Measurements from ENCODE around the gene NPAS3.

The NPAS3 gene

DNA sequence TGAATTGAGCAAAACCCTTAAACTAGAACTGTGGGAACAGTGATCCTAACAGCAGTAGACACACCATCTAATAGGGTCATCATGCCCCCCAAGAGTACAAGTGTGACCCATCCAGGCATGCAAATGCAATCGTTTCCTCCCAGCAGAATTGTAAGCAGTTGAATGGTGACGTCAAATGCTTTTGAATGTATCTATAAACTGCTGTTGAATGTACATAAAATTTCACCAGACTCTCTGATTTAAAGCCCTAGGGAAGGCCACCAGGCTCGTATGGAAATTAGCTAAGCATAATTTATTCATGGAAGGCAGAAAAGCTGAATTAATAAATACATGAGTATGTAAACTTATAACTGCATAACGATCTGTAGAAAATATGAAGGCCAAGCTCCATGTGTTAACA lies 529.3 kb downstream of the NPAS3 start:
- no peak for DNase-seq (ENCODE audit: low spot score)

DNA sequence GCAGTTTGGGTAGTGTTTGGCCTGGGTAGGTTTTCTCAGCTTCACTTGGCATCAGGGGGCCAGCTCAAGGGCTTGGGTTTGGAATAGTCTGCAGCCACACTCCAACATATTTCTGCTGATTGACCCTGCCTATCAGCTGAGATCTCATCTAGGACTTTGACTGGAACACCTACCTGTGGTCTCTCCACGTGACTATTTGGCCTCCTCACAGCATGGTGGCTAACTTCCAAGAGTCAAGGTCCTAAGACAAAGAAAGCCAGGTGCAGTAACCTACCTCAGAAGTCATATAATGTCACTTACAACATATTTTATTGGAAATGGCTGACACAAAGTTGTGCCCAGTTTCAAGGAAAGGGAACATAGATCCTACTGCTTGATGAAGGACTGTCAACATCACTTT lies 531.2 kb downstream of the NPAS3 start:
- DNase-seq (ENCODE audit: low spot score) = no peak

DNA sequence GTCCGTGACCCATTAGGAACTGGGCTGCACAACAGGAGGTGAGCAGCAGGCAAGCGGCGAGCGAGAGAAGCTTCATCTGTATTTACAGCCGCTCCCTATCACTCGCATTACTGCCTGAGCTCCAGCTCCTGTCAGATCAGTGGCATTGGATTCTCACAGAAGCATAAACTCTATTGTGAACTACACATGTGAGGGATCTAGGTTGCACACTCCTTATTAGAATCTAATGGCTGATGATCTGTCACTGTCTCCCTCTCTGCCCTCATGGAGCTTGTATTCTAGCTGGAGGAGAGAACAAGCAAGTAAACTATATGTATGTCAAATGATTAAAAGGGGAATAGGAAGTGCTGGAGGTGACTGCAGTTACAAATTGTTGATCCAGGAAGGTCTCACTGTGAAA lies 533.1 kb downstream of the NPAS3 start:
- no peak for DNase-seq (ENCODE audit: low spot score)

DNA sequence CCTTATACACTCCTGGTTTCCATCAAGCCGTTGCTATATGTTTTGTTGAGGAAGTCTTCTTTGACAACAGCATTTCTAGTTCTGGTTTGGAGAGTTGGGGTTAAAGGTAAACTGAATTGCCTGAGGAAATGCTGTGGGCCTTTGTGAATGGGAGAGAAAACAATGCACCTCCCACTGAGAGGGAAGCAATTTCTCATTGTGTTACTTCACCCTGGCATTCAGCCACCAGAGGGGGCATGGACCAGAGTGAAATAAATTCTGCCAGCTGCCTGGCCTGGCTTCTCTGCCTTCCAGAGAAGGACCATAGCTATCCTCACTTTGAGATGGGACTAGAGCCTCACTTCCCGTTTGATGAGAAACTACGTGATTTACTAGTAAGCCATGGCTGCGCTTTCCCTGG lies 536.9 kb downstream of the NPAS3 start:
- peak; percentile 67 for DNase-seq (ENCODE audit: low spot score)

DNA sequence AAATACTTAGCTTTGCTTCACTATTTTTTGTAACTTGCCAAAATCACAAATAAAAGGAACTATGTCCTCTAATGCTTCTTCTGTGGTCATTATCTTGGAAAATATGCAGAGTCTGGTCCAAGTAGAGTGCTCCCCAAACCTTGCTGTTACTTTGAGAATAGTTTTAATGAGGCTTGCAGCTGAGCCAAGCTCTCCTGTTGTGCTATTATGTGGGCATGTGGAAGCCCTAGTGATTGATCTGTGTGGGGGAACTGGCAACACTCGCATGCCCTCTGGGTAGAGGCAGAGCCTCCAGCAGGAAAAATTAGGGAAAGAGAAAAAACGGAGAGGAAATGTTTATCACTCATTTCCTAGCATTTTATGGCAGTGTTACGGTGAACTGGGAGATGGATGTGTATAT lies 539.1 kb downstream of the NPAS3 start:
- DNase-seq (ENCODE audit: low spot score) = no peak

DNA sequence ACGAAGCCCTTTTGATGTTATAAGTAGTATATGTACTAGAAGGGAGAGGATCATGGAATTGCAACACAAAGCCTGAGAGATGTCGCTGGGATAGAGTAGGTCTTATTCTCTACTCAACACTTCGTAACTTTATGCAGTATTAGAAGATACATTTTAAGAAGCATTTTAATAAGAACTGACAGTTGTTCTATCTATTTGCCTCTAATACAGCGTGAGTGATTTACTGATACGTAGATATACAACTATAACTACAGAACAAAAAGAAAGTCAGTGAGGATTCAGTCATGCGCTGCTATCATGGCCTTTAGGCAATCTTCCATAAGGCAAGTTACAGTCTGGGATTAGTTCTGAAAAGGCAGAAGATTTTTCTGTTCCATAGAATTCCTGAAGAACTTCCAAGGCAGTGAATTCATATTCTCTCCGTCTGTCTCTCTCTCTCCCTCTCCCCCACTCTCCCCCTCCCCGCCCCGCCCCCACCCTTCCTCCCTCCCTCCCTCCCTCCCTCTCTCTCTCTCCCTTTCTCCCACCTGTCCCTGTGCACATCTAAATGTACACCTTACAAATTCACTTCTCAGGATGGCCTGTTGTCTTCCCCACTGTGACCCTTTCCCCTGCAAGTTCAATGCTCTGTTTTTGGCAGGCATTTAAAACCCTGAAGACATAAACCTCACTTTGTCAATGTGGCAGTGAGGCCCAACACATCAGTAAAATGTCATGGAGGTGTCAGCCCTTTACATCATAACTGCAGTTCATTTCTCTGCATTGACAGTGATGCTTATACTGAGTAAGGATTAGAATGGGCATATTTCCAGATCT lies 541.6 kb downstream of the NPAS3 start:
- no peak for DNase-seq (ENCODE audit: low spot score)

DNA sequence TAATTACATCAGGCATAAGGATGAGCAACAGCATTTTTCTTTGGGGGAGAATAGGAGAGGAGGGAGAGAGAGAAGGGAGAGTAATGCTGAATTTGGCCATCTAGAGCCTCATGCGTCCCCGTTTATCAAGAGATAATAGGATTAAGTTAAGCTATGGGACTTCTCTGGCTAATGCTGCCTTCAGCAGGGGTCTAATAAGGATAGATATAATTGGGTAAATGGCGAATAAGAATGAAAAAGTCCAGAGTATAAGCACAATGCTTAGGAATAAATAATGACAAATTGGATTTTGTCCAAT lies 542.2 kb downstream of the NPAS3 start:
- DNase-seq (ENCODE audit: low spot score) = no peak

DNA sequence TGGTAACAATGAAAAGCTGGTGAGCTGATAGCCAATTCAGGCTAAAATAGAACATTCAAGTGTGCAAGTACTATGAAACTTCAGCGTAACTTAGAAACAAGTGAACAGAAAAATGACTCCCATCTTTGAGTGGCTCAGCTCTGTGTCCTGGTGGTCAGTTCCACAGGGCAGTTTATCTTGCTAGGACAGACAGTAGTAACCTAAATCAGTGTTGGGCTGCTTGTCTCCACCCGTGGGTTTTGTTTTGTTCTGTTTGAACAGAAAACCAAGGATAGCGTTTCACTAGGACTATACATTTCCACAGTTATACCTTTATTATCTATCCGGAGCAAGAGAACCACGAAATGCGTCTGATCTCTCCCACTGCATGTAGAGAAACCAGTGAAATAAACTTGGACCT lies 544.4 kb downstream of the NPAS3 start:
- DNase-seq (ENCODE audit: low spot score) = no peak

DNA sequence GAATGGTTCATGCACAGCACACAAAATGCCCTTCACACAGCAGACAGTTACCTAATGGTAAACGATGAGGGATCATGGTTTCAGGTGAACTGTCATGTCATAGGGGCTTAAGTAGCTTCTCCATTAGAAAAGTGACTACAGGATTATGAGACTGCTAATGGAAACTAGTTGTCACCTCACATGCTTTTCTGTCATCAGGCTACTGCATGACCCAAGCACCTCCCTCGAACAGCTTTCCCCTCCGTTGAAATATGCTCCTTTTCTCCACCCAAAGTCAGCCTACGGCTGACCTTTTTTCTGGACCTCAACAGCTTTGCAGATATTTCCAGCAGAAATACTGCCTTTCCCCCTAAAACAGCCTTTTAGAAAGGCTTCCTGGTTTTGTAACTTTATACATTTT lies 544.9 kb downstream of the NPAS3 start:
- DNase-seq (ENCODE audit: low spot score) = no peak

DNA sequence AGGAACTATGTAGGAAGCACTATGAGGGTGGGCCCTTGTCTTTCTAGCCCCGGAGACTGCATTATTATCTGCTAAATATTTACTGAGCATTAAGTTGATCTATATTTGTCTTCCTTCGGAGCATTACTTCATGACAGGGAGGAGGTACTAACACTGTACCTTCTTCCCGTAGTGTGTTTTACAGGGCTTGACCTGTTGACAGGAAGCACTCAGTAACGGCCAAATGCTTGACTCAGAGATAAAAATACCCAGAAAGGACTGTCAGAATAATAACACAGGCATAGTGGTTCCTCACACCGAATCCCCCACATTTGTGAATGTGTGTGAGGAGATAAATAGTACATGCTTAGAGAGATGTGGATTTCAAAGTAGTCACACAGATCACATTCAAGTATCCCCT lies 545.6 kb downstream of the NPAS3 start:
- no peak for DNase-seq (ENCODE audit: low spot score)

DNA sequence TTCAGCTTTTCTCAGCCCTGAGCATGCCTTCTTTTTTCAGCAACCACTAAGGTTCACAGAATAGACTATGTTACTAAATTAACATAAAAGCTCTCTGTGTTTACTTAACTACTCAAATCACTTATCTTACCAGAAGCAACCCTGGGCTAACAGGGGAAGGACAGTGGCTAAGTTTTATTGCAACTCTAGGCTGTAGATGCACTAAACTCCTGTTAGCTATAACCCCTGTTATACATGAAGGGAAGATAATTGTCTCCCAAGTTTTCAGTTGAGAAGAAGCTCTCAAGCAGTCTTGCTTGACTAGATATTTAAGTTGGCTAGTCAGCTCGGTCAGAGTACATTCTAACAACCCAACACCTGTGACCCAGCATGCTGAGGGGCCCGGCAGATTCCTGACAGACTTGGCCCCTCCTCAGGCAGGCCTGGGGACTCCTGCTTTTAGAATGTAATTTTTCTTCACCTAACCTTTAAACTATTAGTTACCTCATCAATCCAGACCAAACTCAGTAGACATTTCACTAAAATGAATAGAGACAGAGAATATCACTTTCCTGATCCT lies 547.7 kb downstream of the NPAS3 start:
- no peak for DNase-seq (ENCODE audit: low spot score)

DNA sequence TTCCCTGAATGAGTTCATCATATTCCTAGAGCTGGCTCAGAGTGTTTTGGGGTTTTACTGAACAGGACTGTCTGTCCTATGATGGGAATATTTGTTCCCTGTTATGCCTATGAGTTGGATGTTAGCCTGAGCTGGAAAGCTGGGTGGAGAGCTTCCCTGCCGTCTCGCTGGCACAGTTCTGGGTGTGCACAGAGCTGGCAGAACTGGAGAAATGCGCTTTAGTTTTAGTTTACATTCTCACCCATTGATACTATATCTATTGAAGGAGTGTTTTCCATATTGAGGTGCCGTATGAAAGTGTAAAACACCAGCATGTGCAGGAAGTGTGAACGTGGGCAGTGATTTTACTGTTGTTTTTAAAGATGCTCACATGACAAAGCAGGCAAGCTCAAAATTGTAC lies 549.9 kb downstream of the NPAS3 start:
- no peak for DNase-seq (ENCODE audit: low spot score)

DNA sequence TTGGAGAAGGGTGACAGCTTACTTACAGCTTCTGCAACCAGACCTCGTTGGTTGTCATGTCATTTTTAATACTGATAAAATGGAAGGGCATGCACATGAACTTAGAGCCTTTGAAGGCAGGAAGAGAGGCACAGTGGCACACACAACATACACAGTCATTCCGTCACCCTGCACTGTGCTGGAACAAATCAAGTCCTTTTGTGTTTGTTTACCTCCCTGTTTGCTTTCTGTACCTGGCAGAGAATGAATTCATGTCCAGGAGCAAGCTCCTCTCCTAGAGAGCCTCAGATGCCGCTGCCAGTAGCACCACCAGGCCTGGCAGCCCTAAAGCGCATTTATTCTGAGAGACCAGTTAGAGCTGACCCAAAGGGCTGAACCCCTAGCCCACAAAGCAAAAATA lies 551.9 kb downstream of the NPAS3 start:
- DNase-seq (ENCODE audit: low spot score) = no peak

DNA sequence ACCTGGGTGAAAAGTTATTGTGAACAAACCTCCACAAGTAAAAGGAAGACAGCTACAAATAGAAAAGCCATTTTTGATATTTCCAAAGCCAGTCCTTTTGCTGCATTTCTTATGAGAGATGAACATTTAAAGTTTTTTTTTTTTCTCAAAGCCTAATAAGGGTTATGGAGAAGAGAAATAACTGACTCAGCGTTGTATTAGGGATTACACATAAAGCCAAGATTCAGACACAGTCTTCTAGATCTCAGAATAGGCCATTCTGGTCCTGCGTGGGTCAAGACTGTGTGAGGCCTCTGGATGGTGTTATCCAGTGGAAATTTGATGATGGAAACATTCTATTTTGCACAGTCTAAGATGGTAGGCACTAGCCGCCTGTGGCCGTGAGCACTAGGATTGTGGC lies 552.4 kb downstream of the NPAS3 start:
- DNase-seq (ENCODE audit: low spot score) = no peak

DNA sequence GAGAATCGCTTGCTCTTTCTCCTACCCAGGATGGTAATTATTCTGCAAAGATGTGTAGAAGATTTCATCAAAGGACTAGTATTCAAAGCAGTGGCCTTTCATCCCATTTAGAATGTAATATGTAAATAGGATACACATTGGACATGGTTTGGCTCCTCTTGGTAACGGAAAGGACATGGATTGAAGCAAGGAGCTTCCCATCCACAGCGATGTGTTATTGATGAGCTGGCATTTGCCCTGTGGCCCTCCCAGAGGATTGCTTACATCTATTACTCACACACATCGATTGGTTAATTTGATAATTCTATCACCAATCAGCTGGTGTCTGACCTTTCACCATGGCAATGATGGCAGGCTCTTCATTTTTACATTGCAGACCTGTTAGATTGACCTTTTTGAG lies 553.8 kb downstream of the NPAS3 start:
- no peak for DNase-seq (ENCODE audit: low spot score)

DNA sequence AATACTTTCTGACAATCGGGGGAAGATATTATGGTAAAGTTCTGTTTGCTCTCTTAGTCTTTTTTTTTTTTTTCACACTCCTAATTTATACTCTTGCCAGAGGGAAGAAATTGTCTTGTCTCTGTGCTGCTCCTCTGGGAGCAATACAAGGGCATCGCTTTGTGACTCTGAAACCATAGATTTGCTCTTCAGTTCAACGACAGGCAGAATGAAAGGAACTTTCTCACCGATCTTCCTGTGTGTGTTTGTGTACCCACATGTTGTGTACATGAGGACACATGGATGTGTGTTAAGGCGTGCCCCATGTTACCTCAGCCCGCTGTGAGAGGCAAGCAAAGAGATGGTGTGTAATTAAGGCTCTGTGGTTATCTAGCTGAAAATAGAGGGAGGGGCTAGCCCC lies 554.6 kb downstream of the NPAS3 start:
- no peak for DNase-seq (ENCODE audit: low spot score)

DNA sequence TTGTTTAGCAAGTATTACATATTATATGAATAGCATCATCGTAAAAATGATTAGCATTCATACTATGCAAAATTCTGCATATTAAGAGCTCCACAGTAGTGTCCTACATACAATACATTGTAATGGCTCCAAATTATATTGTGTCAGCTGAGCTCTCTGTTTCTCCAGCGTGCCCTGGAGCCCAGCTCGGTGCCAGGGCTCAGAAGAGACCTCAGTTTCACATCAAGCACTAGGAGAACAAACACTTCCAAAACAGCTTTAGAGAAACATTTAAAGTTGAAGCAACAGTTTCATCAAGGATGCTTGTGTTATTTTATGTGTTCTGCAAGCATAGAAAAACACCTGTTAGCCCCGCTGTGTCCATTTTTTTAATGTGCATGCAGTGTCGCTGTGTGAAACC lies 555.3 kb downstream of the NPAS3 start:
- DNase-seq (ENCODE audit: low spot score) = no peak

DNA sequence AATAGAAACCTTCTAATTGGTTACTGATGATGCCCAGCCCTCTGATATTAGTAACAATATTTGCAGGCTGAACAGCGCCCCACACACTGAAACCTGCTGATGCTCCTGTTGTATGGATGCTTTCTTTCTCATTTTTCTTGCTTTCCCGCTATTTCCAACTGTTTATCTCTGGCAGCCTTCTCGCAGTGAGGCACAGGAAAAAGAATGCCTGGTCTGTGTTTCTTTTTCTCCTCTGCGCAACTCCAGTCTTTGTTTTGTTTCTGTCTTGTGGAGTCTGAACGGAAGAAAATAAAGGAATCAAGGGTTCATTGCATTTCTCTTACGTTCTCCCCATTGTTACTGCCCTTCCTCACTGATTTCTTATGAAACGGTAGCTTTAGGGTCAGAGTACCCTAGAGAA lies 561.0 kb downstream of the NPAS3 start:
- no peak for DNase-seq (ENCODE audit: low spot score)

DNA sequence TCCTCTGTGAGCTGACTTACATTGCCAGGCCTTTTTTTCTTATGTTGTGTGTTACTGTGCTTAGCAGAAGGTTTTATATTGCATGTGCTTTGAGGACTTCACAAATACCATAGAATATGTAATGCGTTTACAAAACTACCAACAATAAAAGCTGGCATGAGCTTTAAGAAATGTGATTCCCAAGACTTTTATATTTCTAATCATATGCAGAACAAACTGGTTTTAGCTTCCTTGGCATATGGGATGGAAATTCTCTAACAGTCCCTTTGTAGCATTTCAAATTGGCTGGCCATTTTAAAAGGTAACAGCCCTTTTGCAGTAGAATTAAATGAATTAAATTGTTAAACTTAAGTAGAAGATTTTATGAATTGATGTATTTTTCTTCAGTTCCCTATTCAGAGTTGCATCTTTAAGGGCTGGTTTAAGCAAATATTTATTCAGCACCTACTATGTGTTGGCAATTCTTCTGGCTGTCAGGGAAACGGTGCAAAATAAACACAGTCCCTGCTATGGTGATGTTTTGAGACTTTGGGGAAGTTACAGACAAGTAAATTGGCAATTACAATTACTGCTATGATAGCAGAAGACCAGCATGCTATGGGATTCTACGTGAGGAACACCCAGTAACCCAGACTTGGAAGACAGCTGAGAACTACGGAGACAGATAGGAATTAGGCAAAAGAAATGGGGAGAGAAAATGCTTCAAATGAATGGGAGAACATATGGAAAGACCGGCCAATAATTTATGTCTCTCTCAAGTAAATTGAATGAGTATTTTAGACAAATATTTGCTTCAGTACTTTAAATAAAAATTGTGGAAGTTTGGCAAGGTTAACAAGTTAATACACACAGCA lies 565.8 kb downstream of the NPAS3 start:
- no peak for DNase-seq (ENCODE audit: low spot score)

DNA sequence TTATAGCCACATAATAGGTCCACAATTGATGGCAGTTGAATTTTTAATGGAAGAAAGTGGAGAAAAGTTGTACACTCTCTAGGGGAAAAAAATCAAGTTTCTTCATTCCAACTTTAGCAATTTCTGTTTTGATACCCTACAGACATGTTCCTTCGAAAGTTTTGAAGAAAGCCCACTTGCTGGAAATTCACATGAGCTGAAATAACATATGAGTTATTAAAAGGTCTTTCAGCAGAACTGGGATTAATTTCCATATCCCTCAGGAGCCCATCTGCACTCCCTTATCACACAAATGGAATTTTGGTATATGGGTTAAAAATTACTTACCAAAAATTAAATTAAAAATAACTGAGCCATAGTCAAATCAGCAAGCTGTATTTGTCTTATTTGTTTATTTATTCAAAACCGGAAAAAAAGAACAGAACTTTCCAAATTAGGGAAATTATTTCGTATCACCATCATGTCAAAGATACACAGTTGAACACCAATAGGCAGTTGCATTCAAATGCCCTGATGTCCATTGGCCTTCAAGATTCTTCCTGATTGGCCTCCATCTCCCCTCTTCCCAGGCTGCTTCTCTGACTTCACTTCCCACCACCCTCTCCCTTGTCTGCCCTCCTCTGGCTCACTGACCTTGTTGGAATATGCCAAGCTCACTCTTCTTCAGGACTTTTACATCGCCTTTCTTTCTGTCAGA lies 566.7 kb downstream of the NPAS3 start:
- no peak for DNase-seq (ENCODE audit: low spot score)

DNA sequence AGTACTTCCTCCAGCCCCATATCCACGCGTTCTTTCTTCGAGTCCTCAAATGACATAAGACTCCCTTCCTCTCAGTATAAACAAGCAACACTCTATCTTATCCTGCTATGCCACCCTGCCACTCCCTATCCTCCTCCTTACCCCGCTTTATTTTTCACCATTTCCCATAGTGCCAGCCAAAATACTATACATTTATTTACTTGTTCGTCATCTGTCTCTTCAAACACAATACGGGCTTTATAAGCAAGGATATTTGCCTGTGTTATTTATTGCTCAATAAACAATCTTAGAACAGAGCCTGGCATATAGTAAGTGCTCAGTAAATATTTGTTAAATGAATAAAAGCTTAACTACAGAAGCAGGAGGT lies 567.3 kb downstream of the NPAS3 start:
- no peak for DNase-seq (ENCODE audit: low spot score)

Measured in SK-N-DZ (cell line).